Measurements from ENCODE around the gene HSPB1.
"Not testable (repeated sequence)": the region's sequence is repeated elsewhere in the genome, so short reads cannot be mapped to it uniquely, and the experiment has no call there.

GRCh38 chr7:76308874-76309273 is 6.4 kb downstream of the HSPB1 start:
- TF ChIP-seq POLR2A, CTCF (IDR thresholded peaks at IDR 0.05): not testable (repeated sequence)
